Activated naive CD4-positive, alpha-beta T cell treated with anti-CD3 and anti-CD28 coated beads for 36 hours (primary cell): Measurements from ENCODE around the gene LHCGR. TPM values are rescaled to one million over a fixed set of nuclear protein-coding genes. Genes with fewer than 3 reads are reported as not detected.
"Not testable (repeated sequence)": the region's sequence is repeated elsewhere in the genome, so short reads cannot be mapped to it uniquely, and the experiment has no call there.

Experiments
- CTCF ChIA-PET: fragments of 350-600 bp; sonication (Branson Sonifier 250); formaldehyde crosslinking; loops from one replicate; lab custom pipeline; 2021; ENCODE audit warnings: antibody characterized with exemption; lab: Charles Lee
- DNase-seq: peaks from one replicate; pipeline ENCODE4 v3.0.0-alpha.2; 2020
- H3K27ac Mint-ChIP-seq: one replicate; pipeline ENCODE4 v1.8.0; 2021; ENCODE audit warnings: mild to moderate bottlenecking, mixed read lengths
- H3K27me3 Mint-ChIP-seq: one replicate; pipeline ENCODE4 v1.8.0; 2021; ENCODE audit warnings: low read depth, mixed read lengths
- H3K36me3 Mint-ChIP-seq: one replicate; pipeline ENCODE4 v1.8.0; 2021; ENCODE audit warnings: low read depth, mixed read lengths
- H3K4me1 Mint-ChIP-seq: one replicate; pipeline ENCODE4 v1.8.0; 2021; ENCODE audit warnings: low read depth, mixed read lengths
- H3K4me3 Mint-ChIP-seq: one replicate; pipeline ENCODE4 v1.8.0; 2021; ENCODE audit warnings: mild to moderate bottlenecking, moderate library complexity, mixed read lengths
- H3K9me3 Mint-ChIP-seq: one replicate; pipeline ENCODE4 v1.8.0; 2021; ENCODE audit warnings: mixed read lengths
- intact Hi-C: fragments of 100-400 bp; cut with micrococcal nuclease; formaldehyde crosslinking; loops from one replicate; pipeline ENCODE4 v1.15.1; 2023
- total RNA-seq, 2 experiments: library from RNA; stranded (reverse); gene quantifications; one replicate each; pipeline ENCODE4 v1.2.3, GENCODE V29; 2021

LHCGR gene
- total RNA-seq, 2 experiments from 2014 or later, result not detected

DNA sequence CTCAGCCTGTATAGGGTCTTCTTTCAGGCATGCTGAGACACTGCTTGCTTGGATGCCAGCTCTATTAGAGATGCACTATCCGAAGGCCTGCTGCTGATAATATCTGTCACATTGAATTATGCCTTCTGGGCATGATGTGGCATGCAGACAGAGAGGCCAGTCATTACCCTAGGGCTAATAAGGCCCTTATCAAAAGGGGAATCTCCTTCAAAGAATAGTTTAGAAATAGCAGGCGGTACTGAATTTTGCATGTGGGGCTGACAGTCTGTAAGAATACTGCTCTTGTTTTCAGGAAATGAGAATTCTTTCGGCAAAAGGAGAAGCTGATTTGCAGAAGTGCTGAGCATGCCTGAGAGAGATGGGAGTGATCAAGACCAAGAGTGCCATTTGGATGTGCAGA lies 13.1 kb upstream of the LHCGR start:
- H3K4me3 Mint-ChIP-seq, result no peak overlapping the region
- CTCF ChIA-PET, result no interaction called here
- H3K4me1 Mint-ChIP-seq, result no peaks in the 10 kb centered on the region
- H3K27me3 Mint-ChIP-seq, result peaks cover 10% of the 10 kb centered on the region
- DNase-seq, result no peak
- H3K27ac Mint-ChIP-seq, result no peak overlapping the region
- H3K36me3 Mint-ChIP-seq, result no peaks in the 10 kb centered on the region
- H3K9me3 Mint-ChIP-seq, result no peaks in the 10 kb centered on the region
- intact Hi-C loops, result no loop called here

DNA sequence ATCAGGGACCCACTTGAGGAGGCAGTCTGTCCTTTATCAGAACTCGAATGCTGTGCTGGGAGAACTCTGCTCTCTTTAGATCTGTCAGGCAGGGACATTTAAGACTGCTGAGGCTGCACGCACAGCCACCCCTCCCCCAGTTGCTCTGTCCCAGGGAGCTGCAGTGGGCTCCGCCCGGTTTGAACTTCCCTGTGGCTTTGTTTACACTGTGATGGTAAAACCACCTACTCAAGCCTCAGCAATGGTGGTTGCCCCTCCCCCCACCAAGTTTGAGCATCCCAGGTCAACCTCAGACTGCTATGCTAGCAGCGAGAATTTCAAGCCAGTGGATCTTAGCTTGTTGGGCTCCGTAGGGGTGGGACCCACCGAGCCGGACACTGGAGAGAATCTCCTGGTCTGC lies 11.8 kb upstream of the LHCGR start:
- Mint-ChIP-seq H3K4me3 (no peak overlapping the region), H3K27ac (no peak overlapping the region)
- CTCF ChIA-PET, result interaction anchor here (0.6 kb wide), 1 partner anchor 167 kb away, joined by 3 read pairs; no protein-coding TSS in a partner anchor

DNA sequence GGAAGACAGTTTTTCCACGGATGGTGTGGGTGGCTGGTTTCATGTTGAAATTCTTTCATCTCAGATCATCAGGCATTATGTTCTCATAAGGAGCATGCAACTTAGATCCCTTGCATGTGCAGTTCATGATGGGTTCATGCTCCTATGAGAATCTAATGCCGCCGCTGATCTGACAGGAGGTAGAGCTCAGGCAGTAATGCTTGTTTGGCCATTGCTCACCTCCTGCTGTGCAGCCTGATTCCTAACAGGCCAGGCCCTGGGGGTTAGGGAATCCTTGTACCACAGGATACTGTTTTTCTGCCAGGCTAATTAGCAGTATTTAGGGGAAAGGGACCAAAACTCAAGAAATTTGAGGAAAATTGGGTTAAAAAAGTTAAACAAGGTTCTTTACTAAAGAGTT lies 5.3 kb upstream of the LHCGR start:
- H3K27me3 Mint-ChIP-seq, result peaks cover 11% of the 10 kb centered on the region
- CTCF ChIA-PET, result no interaction called here
- no peaks in the 10 kb centered on the region for H3K4me1 Mint-ChIP-seq

More for the DNA sequence above, 11.8 kb upstream of the LHCGR start:
- H3K36me3 Mint-ChIP-seq, result no peaks in the 10 kb centered on the region
- peaks cover 4% of the 10 kb centered on the region for H3K9me3 Mint-ChIP-seq
- no peak for DNase-seq
- intact Hi-C loops, result no loop called here
- peaks cover 10% of the 10 kb centered on the region for H3K27me3 Mint-ChIP-seq
- H3K4me1 Mint-ChIP-seq, result no peaks in the 10 kb centered on the region

DNA sequence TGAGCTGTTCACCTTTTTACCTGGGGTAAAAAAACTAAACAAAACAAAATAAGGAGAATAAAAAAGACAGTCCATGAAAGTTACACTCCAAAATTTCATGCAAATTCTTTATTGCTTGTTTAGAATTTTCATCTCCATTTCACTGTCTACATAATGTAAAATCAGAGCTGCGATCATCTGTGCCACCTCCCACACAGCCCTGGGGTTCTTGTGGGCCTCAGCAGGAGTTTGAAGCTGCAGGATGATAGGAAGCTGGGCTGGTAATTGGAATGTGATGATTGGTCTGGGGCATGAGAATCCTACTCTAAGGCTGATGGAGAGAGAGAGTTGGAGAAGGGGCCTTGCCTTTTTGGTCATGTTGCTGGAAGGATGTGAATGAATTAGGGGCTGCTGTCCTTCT lies 4.2 kb upstream of the LHCGR start:
- Mint-ChIP-seq H3K9me3 (peaks cover 7% of the 10 kb centered on the region), H3K4me1 (no peaks in the 10 kb centered on the region), H3K27me3 (peaks cover 18% of the 10 kb centered on the region), H3K27ac (no peak overlapping the region), H3K4me3 (no peak overlapping the region), H3K36me3 (no peaks in the 10 kb centered on the region)
- no peak for DNase-seq
- intact Hi-C loops, result loop anchor here (10.0 kb wide), 1 partner anchor 155 kb away; no protein-coding TSS in a partner anchor
- CTCF ChIA-PET, result no interaction called here

More for the DNA sequence above, 5.3 kb upstream of the LHCGR start:
- Mint-ChIP-seq H3K36me3 (no peaks in the 10 kb centered on the region), H3K4me3 (no peak overlapping the region), H3K27ac (no peak overlapping the region), H3K9me3 (peaks cover 7% of the 10 kb centered on the region)
- no peak for DNase-seq
- intact Hi-C loops, result no loop called here

DNA sequence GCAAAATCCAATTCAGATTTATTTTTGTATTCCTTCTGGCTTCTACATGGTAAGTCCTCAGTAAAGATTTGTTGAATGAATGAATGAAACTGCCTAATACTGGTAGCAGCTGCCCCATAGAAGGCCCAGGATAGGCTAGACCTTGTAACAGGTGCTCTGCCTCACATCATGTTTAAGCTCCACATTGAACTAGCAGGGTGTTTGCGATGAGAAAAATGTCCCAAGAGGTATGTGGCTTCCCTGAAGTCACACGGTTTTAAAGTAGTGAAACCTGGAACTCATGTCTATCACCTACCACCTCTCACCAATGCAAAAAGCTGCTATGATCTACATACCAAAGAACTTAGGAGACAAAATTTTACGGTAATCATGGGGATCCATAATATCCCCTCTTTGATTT lies 765 bp upstream of the LHCGR start:
- Mint-ChIP-seq H3K4me3 (no peak overlapping the region), H3K9me3 (no peaks in the 10 kb centered on the region), H3K4me1 (peaks cover 2% of the 10 kb centered on the region), H3K27ac (no peak overlapping the region), H3K27me3 (peaks cover 22% of the 10 kb centered on the region), H3K36me3 (no peaks in the 10 kb centered on the region)
- no peak for DNase-seq
- intact Hi-C loops, result loop anchor here (10.0 kb wide), 1 partner anchor 151 kb away; no protein-coding TSS in a partner anchor
- CTCF ChIA-PET, result no interaction called here

DNA sequence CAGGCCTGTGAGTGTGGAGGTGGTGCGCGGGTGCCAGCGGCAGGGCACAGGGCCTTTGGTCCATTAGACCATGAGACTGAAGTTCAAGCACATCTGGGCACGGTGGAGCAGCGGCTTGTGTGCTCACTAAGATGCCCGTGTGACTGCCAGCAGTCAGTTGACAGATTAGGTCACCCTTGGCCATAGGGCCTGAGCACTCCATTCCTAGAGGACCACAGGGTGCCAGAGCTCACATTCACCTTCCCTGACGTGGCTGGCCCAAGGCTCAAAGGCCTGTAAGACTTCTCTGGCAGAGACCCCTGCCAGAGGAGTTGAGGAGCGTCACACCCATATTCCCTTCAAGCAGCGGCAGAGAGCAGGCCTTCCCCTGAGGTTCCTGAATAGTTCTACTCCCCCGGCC lies 650 bp downstream of the LHCGR start:
- intact Hi-C loops, result loop anchor here (10.0 kb wide), 1 partner anchor 150 kb away; no protein-coding TSS in a partner anchor

DNA sequence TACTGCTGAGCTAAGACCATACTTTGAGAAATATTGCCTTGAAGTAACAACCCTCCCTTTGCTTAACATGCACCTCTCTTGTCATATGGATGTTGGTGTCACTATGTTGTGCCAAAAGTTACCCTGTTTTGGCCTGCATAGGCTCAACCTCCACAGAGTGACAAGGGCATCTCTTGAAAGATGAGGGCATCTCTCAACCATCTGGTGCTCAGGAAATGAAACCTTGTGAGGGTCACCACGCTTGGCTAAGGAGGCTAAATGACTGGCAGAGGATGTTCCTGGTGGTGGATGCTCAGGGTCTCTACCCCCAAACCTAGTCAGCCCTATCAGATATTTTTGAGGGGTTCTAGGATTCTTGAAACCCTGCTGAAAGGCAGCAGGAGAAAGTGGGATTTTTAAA lies 2.3 kb downstream of the LHCGR start:
- no peak for DNase-seq
- intact Hi-C loops, result loop anchor here (10.0 kb wide), 1 partner anchor 148 kb away; no protein-coding TSS in a partner anchor
- Mint-ChIP-seq H3K4me3 (no peak overlapping the region), H3K27me3 (peaks cover 19% of the 10 kb centered on the region), H3K4me1 (peaks cover 2% of the 10 kb centered on the region), H3K36me3 (no peaks in the 10 kb centered on the region), H3K27ac (no peak overlapping the region), H3K9me3 (no peaks in the 10 kb centered on the region)
- CTCF ChIA-PET, result no interaction called here

More for the DNA sequence above, 650 bp downstream of the LHCGR start:
- no peaks in the 10 kb centered on the region for H3K9me3 Mint-ChIP-seq
- H3K4me3 Mint-ChIP-seq, result no peak overlapping the region
- no peak overlapping the region for H3K27ac Mint-ChIP-seq
- no peak for DNase-seq
- peaks cover 2% of the 10 kb centered on the region for H3K4me1 Mint-ChIP-seq
- H3K36me3 Mint-ChIP-seq, result no peaks in the 10 kb centered on the region
- H3K27me3 Mint-ChIP-seq, result peaks cover 22% of the 10 kb centered on the region
- CTCF ChIA-PET, result no interaction called here

DNA sequence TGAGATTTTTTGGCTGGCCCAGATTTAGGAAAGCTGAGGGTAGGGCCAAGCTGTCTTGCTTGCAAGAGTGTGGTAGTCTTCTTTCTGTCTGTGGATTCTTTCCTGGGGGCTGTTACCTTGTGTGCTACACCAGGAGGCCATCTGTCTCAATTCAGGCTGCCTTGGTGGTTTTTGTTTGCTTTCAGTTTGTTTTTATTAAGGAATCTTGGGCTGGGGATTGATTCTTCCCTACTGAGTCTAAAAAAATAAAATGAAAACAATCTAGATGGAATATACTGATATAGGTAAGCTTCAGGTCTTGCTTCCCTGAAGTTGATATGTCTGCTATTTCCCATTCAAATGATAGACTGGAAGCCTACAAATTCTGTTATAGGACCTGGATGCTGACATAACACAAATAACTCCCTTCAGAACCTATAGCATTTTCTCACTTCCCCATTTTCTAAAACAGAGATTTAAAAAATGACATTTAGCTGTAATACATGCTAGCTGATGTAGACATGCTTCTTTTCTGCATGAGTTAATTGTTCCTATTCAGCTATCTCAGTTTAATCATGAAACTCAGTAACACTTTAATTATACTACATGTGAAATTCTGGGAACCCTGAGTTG lies 5.3 kb downstream of the LHCGR start:
- CTCF ChIA-PET, result interaction anchor here (1.1 kb wide), 1 partner anchor 18 kb away, joined by 3 read pairs; no protein-coding TSS in a partner anchor
- Mint-ChIP-seq H3K27me3 (peaks cover 9% of the 10 kb centered on the region), H3K4me1 (peaks cover 2% of the 10 kb centered on the region), H3K9me3 (peaks cover 2% of the 10 kb centered on the region), H3K36me3 (no peaks in the 10 kb centered on the region), H3K27ac (no peak overlapping the region), H3K4me3 (no peak overlapping the region)
- intact Hi-C loops, result loop anchor here (10.0 kb wide), 1 partner anchor 145 kb away; no protein-coding TSS in a partner anchor
- no peak for DNase-seq

DNA sequence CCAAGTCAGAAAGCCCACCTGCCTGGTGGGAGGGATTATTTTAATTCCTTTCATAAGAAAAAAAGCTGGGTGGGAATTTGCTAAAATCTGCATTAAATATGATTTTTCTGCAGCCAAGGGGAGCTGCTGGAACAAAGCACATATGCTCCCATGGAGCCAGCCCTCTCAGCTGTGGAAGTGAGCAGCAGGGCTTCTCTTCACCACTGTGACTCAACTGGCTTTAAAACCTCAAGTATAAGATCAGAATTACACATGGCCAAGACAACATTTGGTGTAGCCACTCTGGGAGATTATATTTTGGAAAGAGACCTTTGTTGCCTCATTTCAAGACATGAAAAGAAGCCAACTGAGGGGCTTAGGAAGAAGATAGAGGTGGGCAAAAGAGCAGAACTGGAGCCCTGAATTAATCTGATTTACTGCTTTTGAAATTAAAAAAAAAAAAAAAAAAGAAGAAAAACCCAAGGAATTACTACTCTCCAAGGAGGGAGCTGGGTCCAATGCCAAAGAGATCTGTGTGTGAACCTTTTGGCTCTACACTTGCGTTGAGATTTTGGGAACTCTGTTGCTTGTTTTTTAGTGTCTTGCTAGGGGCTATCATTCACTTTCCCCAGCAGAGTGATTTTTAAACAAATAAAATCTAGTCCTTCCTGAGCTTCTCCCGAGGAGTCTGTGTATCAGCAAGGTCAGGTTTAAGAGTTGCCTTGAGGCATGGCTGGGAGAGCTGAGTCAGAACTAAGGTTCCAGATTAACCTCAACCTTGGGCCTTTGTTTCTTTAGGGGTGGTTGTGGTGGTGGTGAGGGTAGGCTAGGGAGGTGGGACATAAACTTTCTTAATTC lies 6.0 kb downstream of the LHCGR start:
- no peak for DNase-seq
- Mint-ChIP-seq H3K36me3 (no peaks in the 10 kb centered on the region), H3K27ac (no peak overlapping the region), H3K4me1 (peaks cover 2% of the 10 kb centered on the region), H3K4me3 (no peak overlapping the region), H3K27me3 (peaks cover 4% of the 10 kb centered on the region), H3K9me3 (peaks cover 2% of the 10 kb centered on the region)
- intact Hi-C loops, result loop anchor here (10.0 kb wide), 1 partner anchor 145 kb away; no protein-coding TSS in a partner anchor
- CTCF ChIA-PET, result no interaction called here

DNA sequence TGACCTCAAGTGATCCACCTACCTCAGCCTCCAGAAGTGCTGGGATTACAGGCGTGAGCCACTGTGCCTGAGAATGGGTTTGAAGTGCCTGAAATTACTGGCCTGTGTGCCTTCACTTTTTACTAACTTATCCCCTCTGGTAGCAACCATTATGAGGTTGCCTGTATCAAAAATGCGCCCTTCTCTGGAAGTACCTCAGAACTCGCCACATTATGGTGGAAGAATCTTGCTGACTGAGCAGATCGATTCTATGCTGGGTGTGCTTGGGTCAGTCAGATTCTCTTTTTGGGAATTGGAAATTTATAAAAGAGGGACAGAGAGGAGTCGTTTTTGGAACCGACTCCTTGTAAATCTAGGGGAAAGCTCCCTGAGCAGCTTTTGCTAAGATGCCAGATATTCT lies 8.2 kb downstream of the LHCGR start:
- Mint-ChIP-seq H3K4me1 (no peaks in the 10 kb centered on the region), H3K4me3 (no peak overlapping the region), H3K27me3 (no peaks in the 10 kb centered on the region), H3K36me3 (no peaks in the 10 kb centered on the region), H3K9me3 (peaks cover 2% of the 10 kb centered on the region), H3K27ac (no peak overlapping the region)
- DNase-seq, result no peak
- CTCF ChIA-PET, result no interaction called here
- intact Hi-C loops, result no loop called here

DNA sequence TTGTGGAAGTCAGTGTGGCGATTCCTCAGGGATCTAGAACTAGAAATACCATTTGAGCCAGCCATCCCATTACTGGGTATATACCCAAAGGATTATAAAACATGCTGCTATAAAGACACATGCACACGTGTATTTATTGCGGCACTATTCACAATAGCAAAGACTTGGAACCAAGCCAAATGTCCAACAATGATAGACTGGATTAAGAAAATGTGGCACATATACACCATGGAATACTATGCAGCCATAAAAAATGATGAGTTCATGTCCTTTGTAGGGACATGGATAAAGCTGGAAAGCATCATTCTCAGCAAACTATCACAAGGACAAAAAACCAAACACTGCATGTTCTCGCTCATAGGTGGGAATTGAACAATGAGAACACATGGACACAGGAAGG lies 16.3 kb downstream of the LHCGR start:
- CTCF ChIA-PET, intact Hi-C loops, H3K27ac Mint-ChIP-seq, H3K4me3 Mint-ChIP-seq, H3K36me3 Mint-ChIP-seq, H3K4me1 Mint-ChIP-seq, H3K27me3 Mint-ChIP-seq, DNase-seq, H3K9me3 Mint-ChIP-seq: not testable (repeated sequence)

DNA sequence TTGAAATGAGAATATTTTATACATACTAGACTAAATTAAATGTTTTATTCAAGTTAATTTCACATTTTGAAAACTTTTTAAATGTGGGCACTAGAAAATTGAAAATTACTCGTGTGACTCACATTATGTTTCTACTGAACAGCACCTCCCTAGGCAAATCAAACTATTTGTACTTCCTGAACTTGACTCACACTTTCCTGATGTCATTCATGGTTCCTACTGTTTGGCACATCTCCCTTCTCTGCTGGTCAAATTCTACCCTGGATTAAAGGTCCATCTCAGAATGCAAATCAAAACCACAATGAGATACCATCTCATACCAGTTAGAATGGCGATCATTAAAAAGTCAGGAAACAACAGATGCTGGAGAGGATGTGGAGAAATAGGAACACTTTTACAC lies 16.7 kb downstream of the LHCGR start:
- Mint-ChIP-seq H3K9me3 (peaks cover 1% of the 10 kb centered on the region), H3K27me3 (peaks cover 5% of the 10 kb centered on the region), H3K27ac (no peak overlapping the region), H3K4me3 (no peak overlapping the region), H3K4me1 (no peaks in the 10 kb centered on the region), H3K36me3 (no peaks in the 10 kb centered on the region)
- intact Hi-C loops, result no loop called here
- CTCF ChIA-PET, result no interaction called here
- DNase-seq, result no peak
